Measurements from ENCODE around the gene PRM2. TPM values are rescaled to one million over a fixed set of nuclear protein-coding genes. Genes with fewer than 3 reads are reported as not detected.

The PRM2 gene
- total RNA-seq, 2 experiments from 2014 or later = not detected

- Mint-ChIP-seq H3K9me3 (ENCODE audit: insufficient read depth) (no peaks in the 10 kb centered on the region), H3K4me1 (ENCODE audit: low read depth) (peaks cover 54% of the 10 kb centered on the region)
Observed at GRCh38 chr16:11255737-11256660, 20.3 kb downstream of the PRM2 start, which contains the start of gene SOCS1. Gene SOCS1 (minus strand): TSS chr16:11256204. CDS start chr16:11255478, 726 bp downstream.

GRCh38 chr16:11254913-11255736 lies 21.2 kb downstream of the PRM2 start:
- Mint-ChIP-seq H3K27ac (peak overlapping the region; percentile 90), H3K4me3 (peak overlapping the region; percentile 97), H3K9me3 (ENCODE audit: insufficient read depth) (no peaks in the 10 kb centered on the region), H3K27me3 (ENCODE audit: low read depth) (no peaks in the 10 kb centered on the region), H3K36me3 (ENCODE audit: low read depth) (peaks cover 50% of the 10 kb centered on the region), H3K4me1 (ENCODE audit: low read depth) (peaks cover 55% of the 10 kb centered on the region)
- ChIA-PET POLR2A (interaction anchor here (0.6 to 8.0 kb wide), 59 partner anchors 9 to 543 kb away, joined by 3 to 123 read pairs (median 5); partner anchors contain the start of genes TNP2 and ZC3H7A), CTCF (interaction anchor here (0.7 to 8.3 kb wide), 49 partner anchors 17 to 306 kb away, joined by 3 to 210 read pairs (median 6); no protein-coding TSS in a partner anchor)
- ATAC-seq (peak; percentile 2), DNase-seq (peak; percentile 70)

More at GRCh38 chr16:11255737-11256660, 20.3 kb downstream of the PRM2 start, which contains the start of gene SOCS1:
- Mint-ChIP-seq H3K4me3 (peak within 1 kb of the TSS; percentile 97), H3K36me3 (ENCODE audit: low read depth) (peaks cover 42% of the 10 kb centered on the region), H3K27ac (peak within 1 kb of the TSS; percentile 96), H3K27me3 (ENCODE audit: low read depth) (no peaks in the 10 kb centered on the region)
- peak; percentile 91 for DNase-seq
- ChIA-PET POLR2A (interaction anchor here (0.6 to 8.0 kb wide), 55 partner anchors 8 to 542 kb away, joined by 3 to 123 read pairs (median 6); partner anchors contain the start of genes TNP2 and ZC3H7A), CTCF (interaction anchor here (0.6 to 8.3 kb wide), 54 partner anchors 9 to 307 kb away, joined by 3 to 210 read pairs (median 5); no protein-coding TSS in a partner anchor)
- peak; percentile 71 for ATAC-seq

- peak overlapping the region; percentile 93 for H3K27ac Mint-ChIP-seq
- peak overlapping the region; percentile 97 for H3K4me3 Mint-ChIP-seq
- H3K27me3 Mint-ChIP-seq (ENCODE audit: low read depth) = no peaks in the 10 kb centered on the region
- H3K4me1 Mint-ChIP-seq (ENCODE audit: low read depth) = peaks cover 47% of the 10 kb centered on the region
- POLR2A ChIA-PET = interaction anchor here (0.5 to 8.0 kb wide), 42 partner anchors 8 to 305 kb away, joined by 3 to 123 read pairs (median 6); no protein-coding TSS in a partner anchor
- H3K36me3 Mint-ChIP-seq (ENCODE audit: low read depth) = peaks cover 58% of the 10 kb centered on the region
- DNase-seq (no peak), ATAC-seq (no peak)
- CTCF ChIA-PET = interaction anchor here (0.8 to 8.3 kb wide), 30 partner anchors 16 to 305 kb away, joined by 3 to 210 read pairs (median 10); no protein-coding TSS in a partner anchor
- H3K9me3 Mint-ChIP-seq (ENCODE audit: insufficient read depth) = no peaks in the 10 kb centered on the region
Observed at GRCh38 chr16:11253995-11254912, 22.0 kb downstream of the PRM2 start.

GRCh38 chr16:11253009-11253994 lies 23.0 kb downstream of the PRM2 start:
- peaks cover 44% of the 10 kb centered on the region for H3K4me1 Mint-ChIP-seq (ENCODE audit: low read depth)
- CTCF ChIA-PET = interaction anchor here (1.2 to 8.3 kb wide), 8 partner anchors 19 to 299 kb away, joined by 4 to 210 read pairs (median 14); no protein-coding TSS in a partner anchor
- H3K9me3 Mint-ChIP-seq (ENCODE audit: insufficient read depth) = no peaks in the 10 kb centered on the region
- DNase-seq (peak; percentile 65), ATAC-seq (no peak)
- POLR2A ChIA-PET = interaction anchor here (0.5 to 8.0 kb wide), 34 partner anchors 7 to 289 kb away, joined by 3 to 123 read pairs (median 7); no protein-coding TSS in a partner anchor
- peaks cover 67% of the 10 kb centered on the region for H3K36me3 Mint-ChIP-seq (ENCODE audit: low read depth)
- no peaks in the 10 kb centered on the region for H3K27me3 Mint-ChIP-seq (ENCODE audit: low read depth)
- peak overlapping the region; percentile 97 for H3K4me3 Mint-ChIP-seq
- peak overlapping the region; percentile 93 for H3K27ac Mint-ChIP-seq

- Mint-ChIP-seq H3K4me3 (peak overlapping the region; percentile 97), H3K9me3 (ENCODE audit: insufficient read depth) (no peaks in the 10 kb centered on the region), H3K27ac (peak overlapping the region; percentile 93), H3K36me3 (ENCODE audit: low read depth) (peaks cover 75% of the 10 kb centered on the region), H3K27me3 (ENCODE audit: low read depth) (no peaks in the 10 kb centered on the region), H3K4me1 (ENCODE audit: low read depth) (peaks cover 45% of the 10 kb centered on the region)
- ATAC-seq (no peak), DNase-seq (peak; percentile 45)
- ChIA-PET CTCF (interaction anchor here (1.0 to 6.5 kb wide), 10 partner anchors 18 to 298 kb away, joined by 3 to 56 read pairs (median 6); no protein-coding TSS in a partner anchor), POLR2A (interaction anchor here (0.8 to 8.0 kb wide), 22 partner anchors 10 to 288 kb away, joined by 3 to 123 read pairs (median 6); no protein-coding TSS in a partner anchor)
Observed at GRCh38 chr16:11252482-11252931, 23.8 kb downstream of the PRM2 start.

- Mint-ChIP-seq H3K4me3 (peak overlapping the region; percentile 97), H3K27ac (peak overlapping the region; percentile 93), H3K36me3 (ENCODE audit: low read depth) (peaks cover 78% of the 10 kb centered on the region), H3K4me1 (ENCODE audit: low read depth) (peaks cover 45% of the 10 kb centered on the region), H3K9me3 (ENCODE audit: insufficient read depth) (no peaks in the 10 kb centered on the region), H3K27me3 (ENCODE audit: low read depth) (no peaks in the 10 kb centered on the region)
- POLR2A ChIA-PET = interaction anchor here (0.5 to 8.0 kb wide), 30 partner anchors 9 to 287 kb away, joined by 3 to 123 read pairs (median 4); no protein-coding TSS in a partner anchor
- peak; percentile 85 for DNase-seq
- ATAC-seq = peak; percentile 0
- CTCF ChIA-PET = interaction anchor here (0.8 to 6.5 kb wide), 12 partner anchors 17 to 302 kb away, joined by 3 to 56 read pairs (median 4); no protein-coding TSS in a partner anchor
Observed at GRCh38 chr16:11251525-11252481, 24.5 kb downstream of the PRM2 start.

GRCh38 chr16:11250786-11251524 lies 25.3 kb downstream of the PRM2 start:
- DNase-seq = no peak
- peak overlapping the region; percentile 97 for H3K4me3 Mint-ChIP-seq
- ATAC-seq = no peak
- ChIA-PET POLR2A (interaction anchor here (0.5 to 8.0 kb wide), 17 partner anchors 9 to 286 kb away, joined by 3 to 123 read pairs (median 7); no protein-coding TSS in a partner anchor), CTCF (interaction anchor here (1.2 to 6.5 kb wide), 5 partner anchors 17 to 287 kb away, joined by 4 to 56 read pairs (median 13); no protein-coding TSS in a partner anchor)
- H3K36me3 Mint-ChIP-seq (ENCODE audit: low read depth) = peaks cover 83% of the 10 kb centered on the region
- H3K27ac Mint-ChIP-seq = peak overlapping the region; percentile 93
- no peaks in the 10 kb centered on the region for H3K9me3 Mint-ChIP-seq (ENCODE audit: insufficient read depth)
- no peaks in the 10 kb centered on the region for H3K27me3 Mint-ChIP-seq (ENCODE audit: low read depth)
- H3K4me1 Mint-ChIP-seq (ENCODE audit: low read depth) = peaks cover 51% of the 10 kb centered on the region

Measured in activated CD8-positive, alpha-beta T cell treated with anti-CD3 and anti-CD28 coated beads, Interleukin-2, amount 10 ng/mL, durations not matched to agents 7 days and 5 days (primary cell).